HG03025 (cell line): ENCODE data around the gene NR3C1.

Source experiments
- ATAC-seq: cut with Tn5 transposase; IDR thresholded peaks from one replicate; pipeline ENCODE4 v1.9.1; 2021; ENCODE audit warnings: mild to moderate bottlenecking, moderate library complexity; ENCODE audit not compliant: unreplicated experiment, low FRiP score

The NR3C1 gene

GRCh38 chr5:143427122-143427735 is 23.7 kb upstream of the NR3C1 start:
- ATAC-seq, result no peak

DNA sequence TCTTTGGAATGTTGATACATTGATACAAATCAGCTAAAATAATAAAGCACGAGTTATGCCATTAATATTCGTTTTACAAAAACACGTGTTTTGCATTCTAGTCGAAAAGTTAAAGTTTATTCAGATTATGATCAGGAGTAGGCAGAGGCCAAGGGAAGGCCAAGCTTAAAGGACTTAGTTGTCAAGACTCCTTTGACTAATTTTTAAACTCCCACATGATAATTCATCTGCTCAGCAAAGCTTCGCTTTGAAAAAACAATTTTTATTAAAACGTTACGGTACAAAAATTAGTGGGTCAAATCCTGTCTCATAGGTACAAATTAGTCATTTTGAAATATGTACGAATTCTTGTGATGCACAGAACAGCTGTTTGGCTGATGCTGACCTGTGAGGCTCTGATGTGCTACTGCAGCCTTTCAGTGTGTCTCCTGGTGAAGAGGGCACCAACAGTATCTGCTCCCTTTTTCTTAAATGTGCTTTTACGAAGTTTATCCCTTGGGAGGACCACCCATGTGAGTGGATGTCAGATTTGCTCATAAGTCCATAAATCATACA is 23.0 kb upstream of the NR3C1 start:
- ATAC-seq, result no peak

- ATAC-seq, result no peak
These were observed 22.3 kb upstream of the NR3C1 start for GRCh38 chr5:143425835-143426234.

DNA sequence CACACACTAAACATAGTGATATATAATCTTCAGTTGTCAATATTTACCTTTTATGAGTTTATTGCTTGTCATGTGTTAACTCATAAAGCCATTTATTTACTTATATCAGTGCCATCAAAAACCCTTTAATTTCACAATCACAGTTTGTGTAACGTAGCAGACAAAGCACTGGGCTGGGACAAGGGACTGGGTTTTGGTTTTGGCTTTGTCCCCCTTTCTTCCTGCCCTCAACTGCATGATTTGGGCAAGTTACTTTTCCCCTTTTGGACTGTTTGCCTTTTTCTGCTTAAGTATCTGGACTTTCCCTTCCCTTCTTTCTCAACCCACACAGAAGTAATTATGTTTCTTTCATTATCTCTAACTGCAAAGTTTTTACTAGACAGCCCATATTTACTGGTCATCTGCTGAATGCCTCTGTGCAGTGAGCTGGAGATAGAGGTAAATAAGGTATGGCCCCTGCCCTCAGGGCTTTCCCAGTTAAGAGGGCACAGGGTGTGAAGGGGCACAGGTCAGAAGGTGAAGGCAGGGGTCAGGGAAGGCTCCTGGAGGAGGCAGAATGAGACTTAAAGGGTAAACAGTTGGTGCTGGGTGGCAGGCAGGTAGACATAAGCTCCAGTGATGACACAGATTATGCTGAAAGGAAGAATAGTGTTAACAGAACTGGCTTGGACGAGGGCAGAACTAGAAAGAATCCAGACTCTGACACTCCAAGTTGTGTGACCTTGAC is 14.8 kb upstream of the NR3C1 start:
- no peak for ATAC-seq

DNA sequence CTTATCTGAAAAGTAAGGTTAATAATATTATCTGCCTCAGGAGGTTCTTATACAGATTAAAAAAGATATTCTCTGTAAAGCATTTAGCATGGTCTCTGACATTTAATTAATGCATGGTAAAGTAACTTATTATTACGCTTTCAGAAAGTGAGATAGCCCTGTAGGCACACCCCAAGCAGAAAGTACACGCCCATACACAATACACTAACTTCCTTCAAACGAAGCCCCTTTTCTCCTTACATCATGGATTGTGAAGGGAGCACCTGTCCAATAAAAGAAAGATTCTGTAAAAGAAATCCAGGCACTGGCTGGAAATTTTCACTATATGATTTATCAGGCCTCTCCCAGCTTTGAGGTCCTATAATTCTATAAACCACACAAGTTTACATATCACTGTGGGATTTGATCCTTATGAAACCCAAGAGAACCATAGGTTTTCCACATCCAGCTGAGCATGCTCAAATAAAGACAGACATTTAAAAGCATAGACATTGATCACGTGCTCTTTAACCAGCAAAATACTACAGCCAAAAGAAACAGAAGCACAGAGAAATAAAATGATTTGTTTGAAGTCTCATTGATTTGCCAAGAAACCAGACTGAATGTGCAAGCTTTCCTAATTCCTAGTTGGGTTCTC is 14.1 kb upstream of the NR3C1 start:
- no peak for ATAC-seq

- no peak for ATAC-seq
These were observed 12.9 kb upstream of the NR3C1 start for GRCh38 chr5:143416411-143416810.

DNA sequence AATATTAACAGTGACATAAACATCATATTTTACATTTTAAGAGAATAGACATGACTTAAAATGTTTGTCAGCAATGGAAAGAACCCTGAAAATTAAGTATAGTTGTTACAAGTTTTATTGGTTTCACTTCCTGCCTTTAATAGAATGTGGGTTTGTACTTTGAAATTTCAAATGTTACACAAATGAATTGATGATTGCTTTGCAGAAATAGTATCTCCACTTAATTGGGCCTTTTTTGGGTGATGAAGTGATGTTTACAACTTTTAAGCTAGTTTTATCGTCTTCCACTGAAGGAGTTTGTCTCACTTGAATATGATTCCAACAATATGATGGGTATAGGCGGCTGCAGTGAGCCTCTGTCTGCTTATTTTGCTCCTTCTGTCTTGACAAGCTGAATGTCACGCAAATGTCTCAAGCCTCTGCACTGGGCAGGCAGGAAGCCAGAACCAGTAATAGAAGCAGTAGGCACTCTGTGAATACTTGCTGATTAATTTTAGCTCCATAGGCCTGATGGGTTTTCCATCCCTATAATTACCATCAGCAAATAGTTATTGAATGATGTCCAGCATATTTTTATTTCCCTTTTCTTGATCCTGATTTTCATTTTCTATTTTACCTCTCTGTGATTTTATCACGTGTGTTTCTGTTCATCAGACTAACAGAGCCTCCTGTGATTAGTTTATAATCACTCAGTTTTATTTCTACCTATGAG is 10.6 kb upstream of the NR3C1 start:
- peak; percentile 80 for ATAC-seq

DNA sequence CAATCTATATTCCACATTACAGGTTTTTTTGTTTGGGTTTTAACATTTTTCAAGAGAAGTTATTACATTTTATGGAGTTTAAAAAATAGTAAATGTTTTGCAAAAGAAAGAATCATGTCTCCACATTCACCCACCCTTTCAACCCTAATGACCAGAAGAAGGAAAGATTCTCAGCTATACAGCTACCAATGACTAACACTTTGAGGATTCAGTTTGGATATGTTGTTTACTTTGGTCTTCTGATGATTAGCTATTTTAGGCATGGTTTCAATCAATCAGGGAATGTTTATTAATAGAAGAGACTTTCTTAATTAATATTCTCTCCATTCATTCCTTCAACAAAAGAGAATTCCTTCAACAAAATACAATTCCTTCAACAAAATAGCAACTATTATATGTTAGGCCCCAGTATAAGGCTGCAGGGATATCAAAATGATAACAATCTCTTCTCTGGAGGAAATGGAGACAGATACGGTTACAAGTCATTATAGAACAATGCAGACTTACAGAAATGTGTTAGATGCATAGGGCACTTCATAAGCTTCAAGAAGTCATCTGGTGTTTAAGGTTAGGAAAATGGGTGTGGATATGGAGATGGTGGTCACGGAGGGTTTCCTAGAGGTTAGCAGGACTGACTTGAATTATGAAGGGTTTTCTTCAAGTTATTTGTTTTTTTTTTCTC is 9.3 kb upstream of the NR3C1 start:
- no peak for ATAC-seq

DNA sequence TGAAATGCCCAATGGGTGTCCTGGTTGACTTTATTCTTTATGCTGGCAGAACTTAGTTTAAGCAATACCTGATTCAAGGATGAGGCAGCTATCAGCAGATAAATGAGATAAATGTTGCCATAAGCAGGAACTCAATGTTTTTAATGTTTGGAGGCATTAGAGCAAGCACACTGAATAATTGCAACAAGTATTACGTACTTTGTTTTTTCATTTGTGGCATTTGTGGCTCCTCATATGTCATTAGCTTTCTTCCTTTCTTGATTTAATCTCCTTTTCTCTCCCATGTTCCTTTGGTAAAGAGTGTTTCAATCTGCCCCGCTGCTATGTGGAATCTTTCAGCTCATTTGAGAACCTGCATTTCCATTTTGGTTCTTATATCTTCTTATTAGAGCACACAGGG is 6.4 kb upstream of the NR3C1 start:
- ATAC-seq, result no peak

DNA sequence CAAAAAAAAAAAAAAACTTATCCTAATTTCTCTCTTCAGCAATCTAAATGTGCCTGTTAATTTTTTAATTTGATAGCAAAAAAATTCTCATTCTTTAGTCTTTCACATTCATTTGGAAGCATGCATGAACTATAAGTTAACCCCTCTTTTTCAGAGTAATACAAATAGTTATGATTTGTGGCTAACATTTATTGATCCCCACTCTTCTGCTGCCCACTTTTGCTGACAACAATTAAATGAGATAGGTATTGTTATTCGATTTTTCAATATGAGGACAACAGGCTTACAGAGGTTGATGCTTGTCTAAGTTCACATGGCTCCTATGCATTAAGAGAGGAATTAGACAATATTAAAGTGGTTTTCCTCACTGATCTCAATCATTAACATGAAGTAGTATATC is 2.9 kb upstream of the NR3C1 start:
- ATAC-seq, result no peak

GRCh38 chr5:143405849-143406098 is 2.3 kb upstream of the NR3C1 start:
- ATAC-seq, result no peak

- ATAC-seq, result peak; percentile 21
These were observed 1.8 kb upstream of the NR3C1 start for GRCh38 chr5:143405063-143405848.

DNA sequence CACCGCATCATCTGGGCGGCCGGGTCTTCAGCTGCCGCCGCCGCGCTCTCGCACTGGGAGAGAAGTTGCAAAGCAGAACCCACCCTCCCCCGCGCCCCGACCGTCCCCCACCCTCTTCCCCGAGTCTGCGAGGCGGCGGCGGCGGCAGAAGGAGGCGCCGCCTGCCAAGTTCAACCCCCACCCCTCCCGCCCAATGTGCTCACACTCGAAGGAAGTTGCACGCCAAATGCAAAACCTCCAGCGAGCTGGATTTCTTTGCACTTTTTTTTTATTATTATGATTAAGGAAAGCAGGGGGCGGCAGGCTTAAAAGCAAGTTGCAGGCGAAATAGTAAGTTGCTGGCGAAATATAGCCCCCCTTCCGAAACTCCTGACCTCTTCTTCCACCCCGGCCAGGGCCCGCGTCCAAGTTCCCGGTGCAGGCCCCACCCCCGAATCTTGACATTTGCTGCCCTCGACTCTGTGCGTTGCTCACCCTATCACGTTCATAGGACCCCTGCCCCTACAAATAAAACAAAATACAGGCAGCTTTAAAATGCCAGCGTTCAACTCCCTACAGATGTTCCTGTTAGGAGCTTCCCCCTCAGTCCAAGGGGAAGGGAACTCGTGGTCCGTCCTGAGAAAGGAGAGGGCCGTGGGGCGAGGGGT is 1.1 kb upstream of the NR3C1 start:
- peak; percentile 13 for ATAC-seq

DNA sequence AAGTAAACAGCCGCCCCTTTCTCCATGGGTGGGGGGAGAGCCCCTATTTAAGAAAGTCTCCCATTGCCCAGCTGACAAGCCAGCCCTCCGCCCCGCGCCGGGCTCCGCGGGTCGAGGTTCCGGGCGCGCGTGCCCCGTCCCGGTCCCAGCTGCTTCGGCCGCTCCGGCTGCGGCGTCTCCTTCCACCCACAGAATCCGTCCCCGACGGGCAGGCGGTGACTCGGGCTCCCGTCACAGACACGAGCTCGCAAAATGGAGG is 223 bp downstream of the NR3C1 start:
- peak; percentile 14 for ATAC-seq

GRCh38 chr5:143402553-143403333 is 743 bp downstream of the NR3C1 start:
- peak; percentile 3 for ATAC-seq

- ATAC-seq, result no peak
These were observed 1.4 kb downstream of the NR3C1 start for GRCh38 chr5:143402017-143402552.

- no peak for ATAC-seq
These were observed 2.1 kb downstream of the NR3C1 start for GRCh38 chr5:143401227-143402016.
